ENCODE measurements around the gene ELMO1. TPM values are rescaled to one million over a fixed set of nuclear protein-coding genes. Genes with fewer than 3 reads are reported as not detected.

ELMO1 gene
- total RNA-seq, 1 experiment from 2014 or later: not detected

DNA sequence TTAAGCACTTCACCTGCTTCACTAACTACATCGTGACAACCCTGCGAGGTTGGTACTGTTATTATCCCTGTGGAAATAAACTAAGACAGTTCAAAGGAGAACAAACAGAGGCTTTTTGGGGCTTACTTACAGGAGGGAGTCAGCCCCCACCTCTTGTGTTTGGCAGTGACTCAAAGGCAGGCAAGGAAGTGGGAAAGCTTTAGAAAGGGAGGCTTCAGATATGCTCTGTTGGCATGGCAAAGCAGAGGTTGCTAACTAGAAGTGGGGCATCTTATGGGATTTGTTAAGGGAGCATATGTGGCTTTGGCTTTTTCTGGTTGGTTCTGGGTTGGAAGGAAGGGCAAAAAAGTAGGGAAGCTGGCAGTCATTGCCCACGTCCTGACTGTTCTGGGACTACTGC is 639.6 kb downstream of the ELMO1 start:
- Histone ChIP-seq H3K9ac (ENCODE audit: low read length) (no peak overlapping the region), H3K4me1 (ENCODE audit: insufficient read depth, low read length) (no peaks in the 10 kb centered on the region), H3K36me3 (ENCODE audit: low read depth, low read length) (no peaks in the 10 kb centered on the region), H3F3A (ENCODE audit: low read length, unreplicated experiment) (no peaks in the 10 kb centered on the region), H3K9me3 (ENCODE audit: low read length) (no peaks in the 10 kb centered on the region), H3K79me2 (ENCODE audit: low read length) (no peaks in the 10 kb centered on the region), H2AFZ (ENCODE audit: low read length) (no peak overlapping the region), H3K27me3 (ENCODE audit: low read length) (peaks cover 6% of the 10 kb centered on the region; the same call in 1 of the 2 replicates), H3K9me2 (replicated peaks; ENCODE audit: low read length) (no peaks in the 10 kb centered on the region), H3K27ac (ENCODE audit: low read length) (no peak overlapping the region), H4K20me1 (ENCODE audit: low read length) (no peaks in the 10 kb centered on the region), H3K4me3 (ENCODE audit: low read length) (no peak overlapping the region), H3K4me2 (ENCODE audit: low read length) (no peak overlapping the region)
- no TSS peak for BruUV-seq (replicated peaks)
- ChIA-PET CTCF (no interaction called here), POLR2A (ENCODE audit: unreplicated experiment) (no interaction called here)
- no peak for DNase-seq
- intact Hi-C loops (cut with micrococcal nuclease): no loop called here
- ATAC-seq: no peak
- TF ChIP-seq EZH2 (IDR thresholded peaks at IDR 0.05; ENCODE audit: low read length, unreplicated experiment): no peak
- TF ChIP-seq EZH2phosphoT487 (IDR thresholded peaks at IDR 0.05; ENCODE audit: borderline replicate concordance, low read length): no peak
- TF ChIP-seq, protein P1, sequence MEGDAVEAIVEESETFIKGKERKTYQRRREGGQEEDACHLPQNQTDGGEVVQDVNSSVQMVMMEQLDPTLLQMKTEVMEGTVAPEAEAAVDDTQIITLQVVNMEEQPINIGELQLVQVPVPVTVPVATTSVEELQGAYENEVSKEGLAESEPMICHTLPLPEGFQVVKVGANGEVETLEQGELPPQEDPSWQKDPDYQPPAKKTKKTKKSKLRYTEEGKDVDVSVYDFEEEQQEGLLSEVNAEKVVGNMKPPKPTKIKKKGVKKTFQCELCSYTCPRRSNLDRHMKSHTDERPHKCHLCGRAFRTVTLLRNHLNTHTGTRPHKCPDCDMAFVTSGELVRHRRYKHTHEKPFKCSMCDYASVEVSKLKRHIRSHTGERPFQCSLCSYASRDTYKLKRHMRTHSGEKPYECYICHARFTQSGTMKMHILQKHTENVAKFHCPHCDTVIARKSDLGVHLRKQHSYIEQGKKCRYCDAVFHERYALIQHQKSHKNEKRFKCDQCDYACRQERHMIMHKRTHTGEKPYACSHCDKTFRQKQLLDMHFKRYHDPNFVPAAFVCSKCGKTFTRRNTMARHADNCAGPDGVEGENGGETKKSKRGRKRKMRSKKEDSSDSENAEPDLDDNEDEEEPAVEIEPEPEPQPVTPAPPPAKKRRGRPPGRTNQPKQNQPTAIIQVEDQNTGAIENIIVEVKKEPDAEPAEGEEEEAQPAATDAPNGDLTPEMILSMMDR (conservative IDR thresholded peaks at IDR 0.05; ENCODE audit: low read depth, low read length): no peak

DNA sequence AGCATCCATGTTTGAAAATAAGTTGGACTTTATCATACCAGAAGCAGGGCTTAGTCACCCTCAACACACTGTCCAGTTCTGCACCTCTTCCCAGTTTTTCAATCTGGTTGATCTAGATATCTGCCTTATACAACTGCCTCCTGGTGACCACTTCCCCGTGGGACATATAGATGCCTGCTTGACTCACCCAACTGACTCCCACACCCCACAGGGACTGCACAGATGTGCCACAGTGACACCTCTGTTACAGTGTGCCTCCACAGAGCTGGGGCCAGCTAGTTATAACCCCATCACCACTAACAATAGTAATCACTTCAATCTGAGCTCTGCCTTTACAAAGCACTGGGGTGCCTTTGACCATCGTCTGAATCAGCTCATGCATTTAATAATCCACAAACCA is 641.8 kb downstream of the ELMO1 start:
- CTCF ChIA-PET: no interaction called here
- POLR2A ChIA-PET (ENCODE audit: unreplicated experiment): no interaction called here
- H3K36me3 ChIP-seq (ENCODE audit: low read depth, low read length): no peaks in the 10 kb centered on the region
- DNase-seq (no peak), ATAC-seq (no peak)
- no peaks in the 10 kb centered on the region for H4K20me1 ChIP-seq (ENCODE audit: low read length)
- H3F3A ChIP-seq (ENCODE audit: low read length, unreplicated experiment): no peaks in the 10 kb centered on the region
- no TSS peak for BruUV-seq (replicated peaks)
- no peak overlapping the region for H3K4me2 ChIP-seq (ENCODE audit: low read length)
- no peak overlapping the region for H2AFZ ChIP-seq (ENCODE audit: low read length)
- no peak overlapping the region for H3K9ac ChIP-seq (ENCODE audit: low read length)
- H3K9me3 ChIP-seq (ENCODE audit: low read length): no peaks in the 10 kb centered on the region
- TF ChIP-seq EZH2phosphoT487 (IDR thresholded peaks at IDR 0.05; ENCODE audit: borderline replicate concordance, low read length) (no peak), EZH2 (IDR thresholded peaks at IDR 0.05; ENCODE audit: low read length, unreplicated experiment) (no peak)
- TF ChIP-seq, protein P1 (conservative IDR thresholded peaks at IDR 0.05; ENCODE audit: low read depth, low read length): no peak
- peaks cover 6% of the 10 kb centered on the region; the same call in 1 of the 2 replicates for H3K27me3 ChIP-seq (ENCODE audit: low read length)
- no peak overlapping the region for H3K4me3 ChIP-seq (ENCODE audit: low read length)
- intact Hi-C loops (cut with micrococcal nuclease): no loop called here
- H3K79me2 ChIP-seq (ENCODE audit: low read length): no peaks in the 10 kb centered on the region
- H3K9me2 ChIP-seq (replicated peaks; ENCODE audit: low read length): no peaks in the 10 kb centered on the region
- H3K4me1 ChIP-seq (ENCODE audit: insufficient read depth, low read length): no peaks in the 10 kb centered on the region
- H3K27ac ChIP-seq (ENCODE audit: low read length): no peak overlapping the region

Small RNA genes lying within 50 kb of the gene (microRNA-seq; reads per million reads assigned to microRNA genes)
- gene MIR1200 (ENCODE audit: unreplicated experiment): not detected

Other genes with a start within 250 kb of the ELMO1 start
- not detected in 2 replicates for gene GPR141, start 234.9 kb upstream of the ELMO1 start, total RNA-seq (2014; rRNA removed)